Stimulated activated CD4-positive, alpha-beta T cell treated with anti-CD3 and anti-CD28 coated beads, Interleukin-4, amount 100 ng/mL, for 48 hours (primary cell): ENCODE data around the gene LRRC4C.
"Not testable (repeated sequence)": the region's sequence is repeated elsewhere in the genome, so short reads cannot be mapped to it uniquely, and the experiment has no call there.

ENCODE experiments used
- DNase-seq, 2 donors: peaks; one replicate each; pipeline ENCODE4 v3.0.0-alpha.2; 2020; ENCODE audit warnings: low read depth in 2 of 2

The LRRC4C gene

GRCh38 chr11:40170078-40170477 lies 1289.4 kb downstream of the LRRC4C start:
- no peak for DNase-seq

GRCh38 chr11:40168414-40168813 lies 1291.0 kb downstream of the LRRC4C start:
- DNase-seq = no peak

- not testable (repeated sequence) for DNase-seq
Observed at GRCh38 chr11:40167805-40168204, 1291.6 kb downstream of the LRRC4C start.

- DNase-seq = no peak
Observed at GRCh38 chr11:40166892-40167291, 1292.6 kb downstream of the LRRC4C start.

DNA sequence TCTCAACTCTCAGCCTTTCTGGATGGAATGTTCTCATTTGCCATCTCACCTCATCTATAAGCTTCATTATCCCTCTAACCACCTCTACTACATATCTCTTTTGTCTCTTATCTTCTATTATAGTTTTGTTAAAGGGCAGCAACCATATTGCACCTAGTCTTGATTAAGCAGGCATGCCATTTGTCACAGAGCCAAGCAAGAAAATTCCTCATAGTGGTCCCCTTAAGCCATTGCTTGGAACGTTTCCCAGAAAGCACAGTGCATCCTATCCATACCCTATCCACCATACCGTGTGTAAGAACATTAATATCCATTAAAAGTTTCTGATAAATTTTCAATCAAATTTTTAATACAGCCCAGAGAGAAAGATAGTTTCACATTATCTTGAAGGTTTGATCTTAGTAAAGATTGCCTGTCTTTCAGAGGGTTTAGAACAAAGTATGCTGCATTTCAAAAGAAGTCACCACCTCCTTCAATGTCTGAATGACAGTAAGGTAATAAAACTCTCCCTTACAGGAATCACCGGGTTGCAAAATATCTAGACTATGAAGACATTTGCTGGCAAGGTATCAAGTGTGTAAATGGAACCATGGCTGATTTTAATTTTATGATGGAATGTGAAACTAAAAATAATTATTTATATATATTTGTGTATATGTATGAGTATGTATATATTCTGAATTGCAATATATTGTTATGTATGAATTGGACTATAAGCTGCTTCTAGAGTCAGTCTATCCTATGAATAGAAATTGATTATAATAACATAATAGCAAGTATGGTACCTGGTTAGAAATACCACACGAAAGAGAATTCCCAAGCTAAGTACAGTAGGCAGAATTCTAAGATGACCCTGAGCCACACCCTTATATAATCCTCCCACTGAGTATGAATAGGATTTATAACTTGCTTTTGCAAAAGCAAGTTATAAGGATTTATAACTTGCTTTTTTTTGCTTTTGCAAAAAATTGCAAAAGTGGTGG lies 1296.3 kb downstream of the LRRC4C start:
- DNase-seq = no peak

- no peak for DNase-seq
Observed at GRCh38 chr11:40161854-40162410, 1297.5 kb downstream of the LRRC4C start.

DNA sequence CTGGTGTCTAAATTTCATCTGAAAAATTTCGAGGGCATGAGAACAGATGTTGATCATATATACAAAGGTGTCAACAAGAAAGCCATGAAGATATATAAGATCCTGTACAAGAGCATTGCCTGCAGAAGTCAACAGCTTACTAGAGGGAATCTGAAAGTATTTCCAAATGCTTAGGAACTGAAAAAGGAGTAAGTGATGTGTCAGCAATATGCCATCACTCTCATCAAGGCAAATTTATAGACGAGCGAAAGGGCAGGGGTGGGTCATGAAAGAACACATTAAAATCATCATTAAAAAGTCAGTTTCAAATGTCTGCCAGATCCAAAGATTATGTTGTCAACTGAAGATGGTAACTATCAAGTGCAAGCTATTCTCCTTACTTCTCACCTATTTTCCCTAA lies 1299.0 kb downstream of the LRRC4C start:
- no peak for DNase-seq

- no peak for DNase-seq
Observed at GRCh38 chr11:40149721-40150120, 1309.7 kb downstream of the LRRC4C start.

DNA sequence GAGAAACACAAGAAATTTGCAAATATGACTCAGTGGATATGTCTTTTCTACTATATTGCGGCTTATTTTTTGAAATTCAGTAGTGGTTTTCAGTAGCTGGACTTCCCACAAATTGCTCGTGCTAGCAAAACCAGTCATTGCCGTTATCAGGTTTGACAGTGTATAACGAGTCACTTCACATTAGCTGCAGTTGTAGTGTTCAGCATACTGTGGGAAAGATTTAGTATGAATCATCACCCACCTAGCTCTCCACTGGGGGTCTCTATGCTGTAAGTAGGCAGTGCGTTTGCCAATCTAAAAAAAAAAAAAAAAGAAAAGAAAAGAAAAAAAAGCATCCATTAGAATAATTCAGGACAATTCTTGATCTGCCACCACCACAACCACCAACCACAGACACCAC lies 1318.9 kb downstream of the LRRC4C start:
- DNase-seq = no peak

DNA sequence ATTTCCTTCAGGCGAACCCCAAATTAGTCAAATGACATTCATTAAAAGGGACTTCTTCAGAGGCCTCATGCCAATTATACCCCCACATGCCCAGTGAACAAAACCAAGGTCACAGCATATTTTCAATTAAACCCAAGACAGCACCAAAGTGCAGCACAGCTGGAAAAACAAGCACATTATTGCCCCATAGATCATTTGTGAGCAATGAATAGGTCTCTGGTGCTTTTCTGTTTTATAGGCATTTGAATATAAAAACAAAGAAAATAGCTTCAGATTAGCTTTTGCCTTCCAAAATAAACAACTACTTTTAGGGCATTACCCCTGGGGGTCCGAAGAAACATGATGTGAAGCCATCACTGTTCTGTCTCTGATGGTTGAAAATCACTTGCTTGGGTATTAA lies 1319.9 kb downstream of the LRRC4C start:
- no peak for DNase-seq

- no peak for DNase-seq
Observed at GRCh38 chr11:40139066-40139465, 1320.4 kb downstream of the LRRC4C start.

- DNase-seq = no peak
Observed at GRCh38 chr11:40134820-40135570, 1324.5 kb downstream of the LRRC4C start.

GRCh38 chr11:40133498-40133897 lies 1326.0 kb downstream of the LRRC4C start:
- DNase-seq = no peak

DNA sequence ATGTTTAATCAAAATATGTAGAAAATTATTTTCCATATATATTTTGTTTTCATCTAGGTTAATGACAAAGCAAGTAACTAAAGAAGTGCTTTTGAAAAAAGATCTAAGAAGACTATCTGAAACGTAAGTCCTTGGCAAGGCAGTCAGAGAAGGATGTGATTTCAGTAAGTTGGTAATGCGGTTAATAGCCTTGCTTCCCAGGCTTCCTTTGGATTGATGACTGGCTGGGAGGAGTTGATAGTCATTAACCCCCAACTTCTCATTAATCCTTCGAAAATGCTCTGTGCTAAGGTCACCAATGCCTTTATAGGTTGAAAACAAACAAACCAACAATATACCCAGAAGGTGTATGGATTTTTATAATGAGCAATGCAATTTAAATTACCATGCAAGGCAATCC lies 1326.5 kb downstream of the LRRC4C start:
- DNase-seq = no peak

DNA sequence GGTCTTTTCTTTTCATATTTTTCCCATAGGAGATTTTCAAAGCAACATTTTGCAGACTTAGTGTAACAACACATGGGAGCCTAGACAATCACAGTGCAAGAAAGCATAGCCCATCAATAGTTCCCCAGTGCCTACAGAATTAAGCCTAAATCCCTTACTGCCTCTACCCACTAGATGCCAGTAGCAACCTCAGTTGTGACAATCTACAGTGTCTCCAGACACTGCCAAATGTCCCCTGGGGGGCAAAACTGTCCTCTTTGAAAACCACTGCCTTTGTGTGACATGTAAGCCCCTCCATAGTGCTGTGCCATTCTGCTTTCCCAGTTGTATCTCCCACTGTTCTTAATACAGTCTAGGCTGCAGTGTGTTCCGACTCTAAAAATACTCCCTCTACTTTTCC lies 1329.0 kb downstream of the LRRC4C start:
- no peak for DNase-seq

DNA sequence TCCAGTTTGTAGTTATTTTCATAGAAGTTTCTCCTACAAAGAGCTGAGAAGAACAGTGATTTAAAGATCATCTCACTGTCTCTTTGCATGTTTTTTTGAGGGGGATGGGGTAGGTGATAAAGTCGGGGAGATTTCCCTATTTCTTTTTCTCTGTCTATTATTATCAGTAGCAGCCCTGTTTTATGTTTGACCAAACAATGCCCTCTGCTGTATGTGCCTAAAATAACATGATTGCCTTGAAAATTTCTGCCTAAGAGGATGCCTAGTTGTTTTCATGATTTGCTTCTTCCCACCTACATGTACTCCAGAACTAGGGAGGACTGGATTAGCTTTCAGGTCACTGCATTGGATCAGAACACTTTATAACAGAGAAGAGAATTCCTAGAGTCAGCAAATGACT lies 1330.2 kb downstream of the LRRC4C start:
- DNase-seq = no peak

GRCh38 chr11:40125054-40125453 lies 1334.4 kb downstream of the LRRC4C start:
- no peak for DNase-seq

DNA sequence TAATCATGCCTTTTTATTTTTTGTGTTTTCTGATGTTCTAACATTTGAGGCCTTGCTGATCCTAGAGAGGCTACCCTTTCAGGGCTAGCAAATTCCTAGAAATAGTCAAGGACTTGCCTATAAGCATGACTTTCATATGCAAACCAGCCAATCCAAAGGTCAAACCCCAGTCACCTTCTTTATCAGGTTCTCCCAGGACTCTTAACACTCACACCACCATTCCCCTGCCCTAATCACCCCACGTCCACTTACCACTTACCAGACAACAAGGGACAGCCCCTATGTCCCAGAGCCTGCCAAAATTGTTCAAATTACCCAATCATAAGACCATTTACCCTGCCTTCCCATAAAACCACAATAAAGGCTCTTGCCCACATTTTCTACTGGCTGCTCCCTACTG lies 1339.8 kb downstream of the LRRC4C start:
- no peak for DNase-seq

- no peak for DNase-seq
Observed at GRCh38 chr11:40118780-40119179, 1340.7 kb downstream of the LRRC4C start.

- no peak for DNase-seq
Observed at GRCh38 chr11:40118026-40118425, 1341.4 kb downstream of the LRRC4C start.

- DNase-seq = no peak
Observed at GRCh38 chr11:40104941-40105550, 1354.4 kb downstream of the LRRC4C start.

- DNase-seq = no peak
Observed at GRCh38 chr11:40100781-40101180, 1358.7 kb downstream of the LRRC4C start.
